ENCODE results near the gene WASF2. TPM values are rescaled to one million over a fixed set of nuclear protein-coding genes. Genes with fewer than 3 reads are reported as not detected.

WASF2 gene
- total RNA-seq, 1 experiment from 2014 or later: 104 TPM

DNA sequence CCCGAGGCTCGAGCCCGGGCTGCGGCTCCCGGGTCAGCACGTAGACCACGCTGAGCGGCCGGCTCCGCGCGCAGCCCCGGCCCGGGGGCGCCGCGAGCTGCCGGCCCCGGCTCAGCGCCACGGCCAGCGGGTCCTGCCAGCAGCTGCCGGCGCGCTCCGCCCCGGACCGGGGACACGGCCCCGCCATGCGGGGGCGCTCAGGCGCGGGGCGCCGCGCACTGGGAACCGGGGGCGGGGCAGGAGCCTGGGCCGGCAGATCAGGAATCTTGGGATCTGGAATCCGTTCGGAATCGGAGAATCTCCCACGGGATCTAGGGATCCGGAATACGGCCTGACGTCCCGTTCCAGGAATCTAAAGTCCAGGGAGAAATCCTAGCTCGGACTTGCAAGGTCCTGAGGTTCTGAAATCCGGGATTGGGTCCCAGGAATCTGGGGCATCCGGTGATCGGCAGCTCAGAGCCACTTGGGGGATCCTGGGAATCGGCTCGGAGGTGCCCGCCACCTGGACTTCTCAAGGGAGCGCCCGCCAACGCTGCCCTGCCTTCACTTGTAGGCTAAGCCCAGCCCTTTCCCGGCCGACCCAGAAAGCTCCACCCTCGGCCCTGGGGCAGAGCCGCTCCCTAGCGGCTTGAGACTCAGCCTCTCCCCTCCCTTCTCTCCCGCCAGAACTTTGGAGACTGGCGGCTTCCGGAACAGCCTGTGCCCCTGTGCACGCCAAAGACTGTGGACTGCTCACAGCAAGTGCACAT, 123.4 kb downstream of the WASF2 start, which contains the start of gene MAP3K6 (continued):
- TF ChIP-seq, protein P1, sequence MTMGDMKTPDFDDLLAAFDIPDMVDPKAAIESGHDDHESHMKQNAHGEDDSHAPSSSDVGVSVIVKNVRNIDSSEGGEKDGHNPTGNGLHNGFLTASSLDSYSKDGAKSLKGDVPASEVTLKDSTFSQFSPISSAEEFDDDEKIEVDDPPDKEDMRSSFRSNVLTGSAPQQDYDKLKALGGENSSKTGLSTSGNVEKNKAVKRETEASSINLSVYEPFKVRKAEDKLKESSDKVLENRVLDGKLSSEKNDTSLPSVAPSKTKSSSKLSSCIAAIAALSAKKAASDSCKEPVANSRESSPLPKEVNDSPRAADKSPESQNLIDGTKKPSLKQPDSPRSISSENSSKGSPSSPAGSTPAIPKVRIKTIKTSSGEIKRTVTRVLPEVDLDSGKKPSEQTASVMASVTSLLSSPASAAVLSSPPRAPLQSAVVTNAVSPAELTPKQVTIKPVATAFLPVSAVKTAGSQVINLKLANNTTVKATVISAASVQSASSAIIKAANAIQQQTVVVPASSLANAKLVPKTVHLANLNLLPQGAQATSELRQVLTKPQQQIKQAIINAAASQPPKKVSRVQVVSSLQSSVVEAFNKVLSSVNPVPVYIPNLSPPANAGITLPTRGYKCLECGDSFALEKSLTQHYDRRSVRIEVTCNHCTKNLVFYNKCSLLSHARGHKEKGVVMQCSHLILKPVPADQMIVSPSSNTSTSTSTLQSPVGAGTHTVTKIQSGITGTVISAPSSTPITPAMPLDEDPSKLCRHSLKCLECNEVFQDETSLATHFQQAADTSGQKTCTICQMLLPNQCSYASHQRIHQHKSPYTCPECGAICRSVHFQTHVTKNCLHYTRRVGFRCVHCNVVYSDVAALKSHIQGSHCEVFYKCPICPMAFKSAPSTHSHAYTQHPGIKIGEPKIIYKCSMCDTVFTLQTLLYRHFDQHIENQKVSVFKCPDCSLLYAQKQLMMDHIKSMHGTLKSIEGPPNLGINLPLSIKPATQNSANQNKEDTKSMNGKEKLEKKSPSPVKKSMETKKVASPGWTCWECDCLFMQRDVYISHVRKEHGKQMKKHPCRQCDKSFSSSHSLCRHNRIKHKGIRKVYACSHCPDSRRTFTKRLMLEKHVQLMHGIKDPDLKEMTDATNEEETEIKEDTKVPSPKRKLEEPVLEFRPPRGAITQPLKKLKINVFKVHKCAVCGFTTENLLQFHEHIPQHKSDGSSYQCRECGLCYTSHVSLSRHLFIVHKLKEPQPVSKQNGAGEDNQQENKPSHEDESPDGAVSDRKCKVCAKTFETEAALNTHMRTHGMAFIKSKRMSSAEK (CRISPR knock-in tag; IDR thresholded peaks at IDR 0.05; ENCODE audit: borderline replicate concordance): no peak
- TF ChIP-seq, protein P2, sequence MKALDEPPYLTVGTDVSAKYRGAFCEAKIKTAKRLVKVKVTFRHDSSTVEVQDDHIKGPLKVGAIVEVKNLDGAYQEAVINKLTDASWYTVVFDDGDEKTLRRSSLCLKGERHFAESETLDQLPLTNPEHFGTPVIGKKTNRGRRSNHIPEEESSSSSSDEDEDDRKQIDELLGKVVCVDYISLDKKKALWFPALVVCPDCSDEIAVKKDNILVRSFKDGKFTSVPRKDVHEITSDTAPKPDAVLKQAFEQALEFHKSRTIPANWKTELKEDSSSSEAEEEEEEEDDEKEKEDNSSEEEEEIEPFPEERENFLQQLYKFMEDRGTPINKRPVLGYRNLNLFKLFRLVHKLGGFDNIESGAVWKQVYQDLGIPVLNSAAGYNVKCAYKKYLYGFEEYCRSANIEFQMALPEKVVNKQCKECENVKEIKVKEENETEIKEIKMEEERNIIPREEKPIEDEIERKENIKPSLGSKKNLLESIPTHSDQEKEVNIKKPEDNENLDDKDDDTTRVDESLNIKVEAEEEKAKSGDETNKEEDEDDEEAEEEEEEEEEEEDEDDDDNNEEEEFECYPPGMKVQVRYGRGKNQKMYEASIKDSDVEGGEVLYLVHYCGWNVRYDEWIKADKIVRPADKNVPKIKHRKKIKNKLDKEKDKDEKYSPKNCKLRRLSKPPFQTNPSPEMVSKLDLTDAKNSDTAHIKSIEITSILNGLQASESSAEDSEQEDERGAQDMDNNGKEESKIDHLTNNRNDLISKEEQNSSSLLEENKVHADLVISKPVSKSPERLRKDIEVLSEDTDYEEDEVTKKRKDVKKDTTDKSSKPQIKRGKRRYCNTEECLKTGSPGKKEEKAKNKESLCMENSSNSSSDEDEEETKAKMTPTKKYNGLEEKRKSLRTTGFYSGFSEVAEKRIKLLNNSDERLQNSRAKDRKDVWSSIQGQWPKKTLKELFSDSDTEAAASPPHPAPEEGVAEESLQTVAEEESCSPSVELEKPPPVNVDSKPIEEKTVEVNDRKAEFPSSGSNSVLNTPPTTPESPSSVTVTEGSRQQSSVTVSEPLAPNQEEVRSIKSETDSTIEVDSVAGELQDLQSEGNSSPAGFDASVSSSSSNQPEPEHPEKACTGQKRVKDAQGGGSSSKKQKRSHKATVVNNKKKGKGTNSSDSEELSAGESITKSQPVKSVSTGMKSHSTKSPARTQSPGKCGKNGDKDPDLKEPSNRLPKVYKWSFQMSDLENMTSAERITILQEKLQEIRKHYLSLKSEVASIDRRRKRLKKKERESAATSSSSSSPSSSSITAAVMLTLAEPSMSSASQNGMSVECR (CRISPR knock-in tag; IDR thresholded peaks at IDR 0.05; ENCODE audit: borderline replicate concordance): no peak
- TF ChIP-seq JUN (CRISPR knock-in tag; IDR thresholded peaks at IDR 0.05): no peak
- TF ChIP-seq, protein P3, sequence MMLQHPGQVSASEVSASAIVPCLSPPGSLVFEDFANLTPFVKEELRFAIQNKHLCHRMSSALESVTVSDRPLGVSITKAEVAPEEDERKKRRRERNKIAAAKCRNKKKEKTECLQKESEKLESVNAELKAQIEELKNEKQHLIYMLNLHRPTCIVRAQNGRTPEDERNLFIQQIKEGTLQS (CRISPR knock-in tag; conservative IDR thresholded peaks at IDR 0.05): no peak
- no peak; the same call in 1 of the 2 replicates for TF ChIP-seq ZNF671 (CRISPR knock-in tag; IDR thresholded peaks at IDR 0.05)
- 0 out of 2 replicates have a peak, but pooled peaks have one; percentile 9 for TF ChIP-seq ETV6 (CRISPR knock-in tag; IDR thresholded peaks at IDR 0.05)
- TF ChIP-seq, protein P4, sequence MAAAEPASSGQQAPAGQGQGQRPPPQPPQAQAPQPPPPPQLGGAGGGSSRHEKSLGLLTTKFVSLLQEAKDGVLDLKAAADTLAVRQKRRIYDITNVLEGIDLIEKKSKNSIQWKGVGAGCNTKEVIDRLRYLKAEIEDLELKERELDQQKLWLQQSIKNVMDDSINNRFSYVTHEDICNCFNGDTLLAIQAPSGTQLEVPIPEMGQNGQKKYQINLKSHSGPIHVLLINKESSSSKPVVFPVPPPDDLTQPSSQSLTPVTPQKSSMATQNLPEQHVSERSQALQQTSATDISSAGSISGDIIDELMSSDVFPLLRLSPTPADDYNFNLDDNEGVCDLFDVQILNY (CRISPR knock-in tag; IDR thresholded peaks at IDR 0.05): no peak
- TF ChIP-seq, protein P5, sequence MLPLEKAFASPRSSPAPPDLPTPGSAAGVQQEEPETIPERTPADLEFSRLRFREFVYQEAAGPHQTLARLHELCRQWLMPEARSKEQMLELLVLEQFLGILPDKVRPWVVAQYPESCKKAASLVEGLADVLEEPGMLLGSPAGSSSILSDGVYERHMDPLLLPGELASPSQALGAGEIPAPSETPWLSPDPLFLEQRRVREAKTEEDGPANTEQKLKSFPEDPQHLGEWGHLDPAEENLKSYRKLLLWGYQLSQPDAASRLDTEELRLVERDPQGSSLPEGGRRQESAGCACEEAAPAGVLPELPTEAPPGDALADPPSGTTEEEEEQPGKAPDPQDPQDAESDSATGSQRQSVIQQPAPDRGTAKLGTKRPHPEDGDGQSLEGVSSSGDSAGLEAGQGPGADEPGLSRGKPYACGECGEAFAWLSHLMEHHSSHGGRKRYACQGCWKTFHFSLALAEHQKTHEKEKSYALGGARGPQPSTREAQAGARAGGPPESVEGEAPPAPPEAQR (CRISPR knock-in tag; IDR thresholded peaks at IDR 0.05): no peak
- TF ChIP-seq, protein P6, sequence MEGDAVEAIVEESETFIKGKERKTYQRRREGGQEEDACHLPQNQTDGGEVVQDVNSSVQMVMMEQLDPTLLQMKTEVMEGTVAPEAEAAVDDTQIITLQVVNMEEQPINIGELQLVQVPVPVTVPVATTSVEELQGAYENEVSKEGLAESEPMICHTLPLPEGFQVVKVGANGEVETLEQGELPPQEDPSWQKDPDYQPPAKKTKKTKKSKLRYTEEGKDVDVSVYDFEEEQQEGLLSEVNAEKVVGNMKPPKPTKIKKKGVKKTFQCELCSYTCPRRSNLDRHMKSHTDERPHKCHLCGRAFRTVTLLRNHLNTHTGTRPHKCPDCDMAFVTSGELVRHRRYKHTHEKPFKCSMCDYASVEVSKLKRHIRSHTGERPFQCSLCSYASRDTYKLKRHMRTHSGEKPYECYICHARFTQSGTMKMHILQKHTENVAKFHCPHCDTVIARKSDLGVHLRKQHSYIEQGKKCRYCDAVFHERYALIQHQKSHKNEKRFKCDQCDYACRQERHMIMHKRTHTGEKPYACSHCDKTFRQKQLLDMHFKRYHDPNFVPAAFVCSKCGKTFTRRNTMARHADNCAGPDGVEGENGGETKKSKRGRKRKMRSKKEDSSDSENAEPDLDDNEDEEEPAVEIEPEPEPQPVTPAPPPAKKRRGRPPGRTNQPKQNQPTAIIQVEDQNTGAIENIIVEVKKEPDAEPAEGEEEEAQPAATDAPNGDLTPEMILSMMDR (IDR thresholded peaks at IDR 0.05): no peak
- TF ChIP-seq FOXK1 (CRISPR knock-in tag; IDR thresholded peaks at IDR 0.05): no peak
- TF ChIP-seq HMGA2 (CRISPR knock-in tag; IDR thresholded peaks at IDR 0.05): no peak
- no peak for TF ChIP-seq OVOL2 (CRISPR knock-in tag; IDR thresholded peaks at IDR 0.05; ENCODE audit: borderline replicate concordance)
- TF ChIP-seq SP1 (CRISPR knock-in tag; conservative IDR thresholded peaks at IDR 0.05): 0 out of 2 replicates have a peak, but pooled peaks have one; percentile 28
- TF ChIP-seq KAT7 (CRISPR knock-in tag; IDR thresholded peaks at IDR 0.05; ENCODE audit: borderline replicate concordance): no peak
- 0 out of 2 replicates have a peak, but pooled peaks have one; percentile 9 for TF ChIP-seq FOXP1 (CRISPR knock-in tag; IDR thresholded peaks at IDR 0.05; ENCODE audit: borderline replicate concordance)
- TF ChIP-seq TEAD1 (CRISPR knock-in tag; IDR thresholded peaks at IDR 0.05): 0 out of 2 replicates have a peak, but pooled peaks have one; percentile 13

Measured in WTC11 (cell line).